GM18505 (cell line): ENCODE measurements around the gene EMSY.

Source experiments
- ATAC-seq: cut with Tn5 transposase; IDR thresholded peaks from one replicate; pipeline ENCODE4 v1.9.1; 2021; ENCODE audit not compliant: unreplicated experiment
- POLR2A ChIP-seq: IDR thresholded peaks from 4 replicates; pipeline ENCODE4 v1.6.1; 2011; ENCODE audit warnings: borderline replicate concordance; ENCODE audit not compliant: insufficient read depth, insufficient read length; ENCODE audit errors: extremely low read depth

The EMSY gene

DNA sequence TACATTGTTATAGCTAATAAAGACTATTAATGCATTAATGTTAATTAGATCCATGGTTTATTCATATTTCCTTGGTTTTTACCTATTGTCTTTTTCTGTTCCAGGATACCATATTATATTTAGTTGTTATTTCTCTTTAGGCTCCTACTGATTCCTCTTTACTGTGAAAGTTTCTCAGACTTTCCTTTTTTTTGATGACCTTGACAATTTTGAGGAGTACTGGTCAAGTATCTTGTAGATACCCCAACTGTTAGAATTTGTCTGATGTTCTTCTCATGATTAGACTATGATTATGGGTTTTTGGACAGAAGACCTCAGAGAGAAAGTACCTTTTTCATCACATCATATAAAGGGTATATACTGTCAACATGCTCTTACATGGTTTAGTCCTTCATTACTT, 26.6 kb downstream of the EMSY start:
- ATAC-seq, result no peak
- TF ChIP-seq POLR2A, result no peak

DNA sequence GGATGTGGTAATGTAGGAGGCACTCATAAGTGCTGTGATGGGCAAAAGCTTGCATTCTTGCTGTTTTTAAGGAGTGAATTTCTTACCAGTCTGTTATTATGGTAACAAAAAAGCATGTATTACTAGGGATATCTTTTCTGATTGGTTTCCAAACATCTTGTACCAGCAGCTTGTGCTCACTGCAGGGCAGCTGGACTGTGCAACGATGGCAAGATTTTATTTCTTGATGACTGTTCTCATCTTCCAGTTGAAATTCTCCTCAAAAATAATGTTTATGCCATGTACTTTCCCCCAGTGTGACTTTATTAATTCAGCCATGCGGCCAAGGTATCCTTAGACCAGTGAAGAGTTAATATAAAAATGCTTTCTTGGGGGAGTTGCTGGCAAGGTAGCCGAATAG, 35.4 kb downstream of the EMSY start:
- no peak for TF ChIP-seq POLR2A
- ATAC-seq, result no peak

- no peak for ATAC-seq
Observed at GRCh38 chr11:76491644-76492043, 46.8 kb downstream of the EMSY start.

GRCh38 chr11:76493040-76493439, 48.2 kb downstream of the EMSY start:
- no peak for TF ChIP-seq POLR2A
- no peak for ATAC-seq

More at GRCh38 chr11:76491644-76492043, 46.8 kb downstream of the EMSY start:
- TF ChIP-seq POLR2A, result no peak

DNA sequence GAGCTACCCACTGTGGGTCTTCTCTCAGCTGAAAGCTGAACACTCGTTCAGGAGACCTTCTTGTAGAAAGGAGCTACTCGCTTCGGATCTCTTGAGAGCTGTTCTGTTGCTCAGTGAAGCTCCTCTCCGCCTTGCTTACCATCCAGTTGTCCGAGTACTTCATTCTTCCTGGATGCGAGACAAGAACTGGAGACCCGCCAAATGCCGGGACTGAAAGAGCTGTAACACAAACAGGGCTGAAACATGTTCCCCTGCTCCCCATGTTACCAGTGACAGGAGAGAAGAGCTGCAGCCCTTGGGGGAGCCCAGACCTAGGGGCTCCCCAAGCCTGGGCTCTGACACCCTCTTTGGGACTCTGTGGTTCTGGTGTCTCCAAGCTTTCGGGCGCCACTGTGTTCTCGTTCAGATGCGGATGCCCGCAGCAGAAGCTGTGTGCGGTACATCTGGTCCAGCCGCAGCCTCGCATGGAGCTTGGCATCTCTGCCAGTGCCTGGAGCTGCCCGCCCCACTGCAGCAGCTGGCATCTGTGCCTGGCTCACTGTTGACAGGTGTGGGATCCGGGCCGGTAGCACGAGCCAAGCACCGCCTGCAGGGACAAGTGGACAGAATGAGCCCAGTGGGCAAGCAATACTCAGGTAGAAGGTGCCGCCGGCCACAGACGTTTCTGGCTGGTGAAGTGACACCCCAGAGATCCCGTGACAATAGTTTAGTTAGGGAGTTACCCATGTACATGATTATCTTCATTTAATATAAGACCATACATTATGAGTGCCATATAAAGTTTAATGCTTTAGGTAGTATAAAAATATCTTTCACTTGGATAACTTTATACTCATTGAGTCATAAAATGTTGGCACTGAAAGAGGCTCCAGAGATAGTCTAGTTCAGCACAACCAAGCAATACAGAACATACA, 49.1 kb downstream of the EMSY start:
- TF ChIP-seq POLR2A, result no peak
- no peak for ATAC-seq

- ATAC-seq, result no peak
- no peak for TF ChIP-seq POLR2A
Observed at GRCh38 chr11:76495019-76495418, 50.2 kb downstream of the EMSY start.

DNA sequence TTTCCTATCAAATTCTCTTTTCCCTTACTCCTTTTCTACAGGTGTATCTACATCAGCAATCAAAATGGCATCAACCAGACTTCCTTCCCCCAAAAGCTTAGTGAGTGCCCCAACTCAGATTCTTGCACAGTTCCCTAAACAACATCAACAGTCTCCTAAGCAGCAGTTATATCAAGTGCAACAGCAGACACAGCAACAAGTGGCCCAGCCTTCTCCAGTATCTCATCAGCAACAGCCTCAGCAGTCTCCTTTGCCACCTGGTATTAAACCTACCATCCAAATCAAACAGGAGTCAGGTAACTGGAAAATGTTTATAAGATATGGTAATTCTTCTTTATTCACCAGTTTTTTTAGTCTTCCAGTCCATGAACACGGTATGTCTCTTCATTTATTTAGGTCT, 51.4 kb downstream of the EMSY start:
- no peak for ATAC-seq
- no peak for TF ChIP-seq POLR2A

DNA sequence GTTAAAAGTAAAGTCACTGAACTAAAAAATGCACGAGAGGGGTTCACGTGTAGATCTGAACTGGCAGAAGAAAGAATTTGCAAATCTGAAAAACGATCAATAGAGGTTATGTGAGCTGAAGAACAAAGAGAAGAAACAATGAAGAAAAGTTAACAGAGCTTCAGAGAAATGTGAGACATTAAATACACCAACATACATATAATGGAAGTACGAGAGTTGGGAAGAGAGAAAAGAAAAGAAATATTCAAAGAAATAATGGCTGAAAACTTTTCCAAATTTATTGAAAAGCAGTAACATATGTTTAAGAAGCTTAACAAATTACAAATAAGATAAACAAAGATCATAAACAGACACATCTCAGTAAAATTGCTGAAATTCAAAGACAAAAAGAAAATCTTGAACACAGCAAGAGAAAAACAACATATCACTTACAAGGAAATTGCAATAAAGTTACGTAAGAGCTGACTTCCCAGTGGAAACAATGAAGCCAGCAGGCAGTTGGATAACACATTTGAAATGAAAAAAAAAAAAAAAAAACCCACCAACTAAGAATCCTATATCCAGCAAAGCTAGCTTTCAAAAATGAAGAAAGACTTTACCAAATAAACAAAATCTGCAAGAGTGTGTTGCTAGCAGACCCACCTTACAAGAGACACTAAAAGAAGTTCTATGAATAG, 56.8 kb downstream of the EMSY start:
- ATAC-seq, result no peak
- TF ChIP-seq POLR2A, result no peak

DNA sequence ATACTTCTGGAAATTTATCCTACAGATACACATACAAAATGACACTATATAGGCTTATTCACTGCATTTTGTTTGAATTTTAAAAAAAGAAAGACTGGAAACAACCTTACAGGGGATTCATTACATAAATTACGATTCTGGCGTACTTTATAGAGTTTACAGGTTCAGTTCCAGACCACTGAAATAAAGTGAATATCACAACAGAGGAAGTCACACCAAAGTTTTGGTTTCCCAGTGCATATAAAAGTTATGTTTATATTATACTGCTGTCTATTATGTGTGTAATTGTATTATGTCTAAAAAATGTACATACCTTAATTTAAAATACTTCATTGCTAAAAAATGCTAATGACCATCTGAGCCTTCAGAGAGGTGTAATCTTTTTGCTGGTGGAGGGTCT, 62.0 kb downstream of the EMSY start:
- no peak for ATAC-seq
- TF ChIP-seq POLR2A, result no peak

DNA sequence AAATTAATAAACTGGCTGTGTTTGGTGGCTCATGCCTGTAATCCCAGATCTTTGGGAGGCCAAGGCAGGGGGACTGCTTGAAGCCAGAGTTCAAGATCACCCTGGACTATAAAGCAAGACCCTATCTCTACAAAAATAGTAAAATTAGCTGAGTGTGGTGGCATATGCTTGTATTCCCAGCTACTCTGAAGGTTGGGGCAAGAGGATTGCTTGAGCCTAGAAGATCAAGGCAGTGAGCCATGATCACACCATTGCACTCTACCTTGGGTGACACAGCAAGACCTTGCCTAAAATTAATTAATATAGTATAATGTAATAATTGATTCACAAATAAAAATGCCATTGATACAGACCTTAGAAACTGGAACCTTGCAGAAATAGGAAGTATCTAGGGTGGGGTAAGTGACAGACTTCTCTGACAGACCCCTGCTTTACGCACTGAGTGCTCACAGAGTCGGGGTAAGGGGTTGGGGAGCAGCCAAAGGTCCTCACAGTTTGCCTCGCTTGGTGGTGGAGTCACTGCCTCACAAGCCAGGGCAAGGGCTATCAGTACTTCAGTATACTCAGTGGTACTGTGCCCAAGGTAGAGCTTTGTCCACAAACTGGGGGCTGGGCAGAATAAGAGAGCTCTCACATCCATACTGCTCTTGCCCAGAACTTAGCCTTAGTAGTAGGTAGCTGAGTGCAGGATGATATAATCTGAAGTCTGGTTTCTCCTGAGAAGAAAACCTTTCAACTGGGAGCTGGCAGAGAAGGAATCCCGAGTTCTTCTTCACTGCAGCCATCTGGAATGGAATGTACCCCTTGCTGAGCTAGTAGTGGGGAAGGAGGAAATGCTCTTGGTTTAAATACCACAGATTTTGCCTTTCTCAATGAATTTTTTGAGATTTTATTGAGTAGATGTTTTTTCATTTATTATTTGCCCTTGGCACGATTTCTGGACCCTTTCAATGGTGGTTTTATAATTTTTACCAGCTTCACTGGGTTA, 65.5 kb downstream of the EMSY start:
- no peak for TF ChIP-seq POLR2A
- ATAC-seq, result no peak

DNA sequence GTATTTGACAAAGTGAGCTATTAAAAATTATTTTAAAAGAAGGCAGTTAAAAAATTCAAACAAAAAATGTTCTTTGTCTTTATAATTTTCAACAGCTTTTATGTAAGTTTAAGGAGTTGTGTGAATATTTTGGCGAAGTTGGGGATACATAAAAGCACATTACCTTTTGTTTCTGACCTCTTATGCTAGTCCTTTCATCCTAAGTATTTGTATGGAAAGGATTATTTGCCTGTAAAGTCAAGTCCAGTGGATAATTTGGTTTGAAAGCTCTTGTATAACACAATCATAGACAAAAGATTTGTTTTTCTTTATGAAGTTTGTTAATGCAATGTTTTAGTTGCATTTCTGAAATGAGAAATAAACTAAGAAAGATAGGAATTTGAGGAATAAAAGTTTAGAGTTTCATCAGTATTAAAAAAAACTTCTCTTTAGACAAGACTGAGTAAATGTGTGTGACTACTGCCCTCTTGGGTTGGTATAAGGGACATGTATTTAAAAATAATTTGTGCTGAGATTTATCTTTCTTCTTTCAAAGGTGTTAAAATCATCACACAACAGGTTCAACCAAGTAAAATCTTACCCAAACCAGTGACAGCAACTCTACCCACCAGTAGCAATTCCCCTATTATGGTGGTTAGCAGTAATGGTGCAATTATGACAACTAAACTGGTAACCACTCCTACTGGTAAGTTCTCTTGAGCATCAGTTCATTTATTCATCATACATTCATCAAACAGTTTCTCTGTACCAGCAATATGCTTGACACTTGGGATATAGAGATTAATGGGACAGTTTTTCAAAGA, 68.2 kb downstream of the EMSY start:
- TF ChIP-seq POLR2A, result no peak
- no peak for ATAC-seq

GRCh38 chr11:76513654-76514034, 68.8 kb downstream of the EMSY start:
- ATAC-seq, result no peak
- no peak for TF ChIP-seq POLR2A
